Retinal pigment epithelial cell (primary cell): ENCODE data around the gene PCBD1.
A peak's percentile ranks its signal among the peaks of the same experiment; 100 is the strongest.

Experiments used
- DNase-seq: peaks from one replicate; pipeline ENCODE4 v3.0.0-alpha.2; 2010; ENCODE audit warnings: low read depth
- H3K4me3 ChIP-seq: 2 replicates; pipeline ENCODE4 v1.5.1; 2011; ENCODE audit warnings: mild to moderate bottlenecking, low read length, control low read depth, moderate library complexity
- CTCF ChIP-seq: conservative IDR thresholded peaks from 2 replicates; pipeline ENCODE4 v1.5.1; 2011; ENCODE audit warnings: low read depth, low read length, control low read depth, inconsistent platforms

Gene PCBD1

GRCh38 chr10:70858759-70859158 lies 29.6 kb downstream of the PCBD1 start:
- no peak for DNase-seq

GRCh38 chr10:70856454-70856853 lies 31.9 kb downstream of the PCBD1 start:
- H3K4me3 ChIP-seq = no peak overlapping the region
- no peak for DNase-seq
- TF ChIP-seq CTCF = no peak

More at GRCh38 chr10:70858759-70859158, 29.6 kb downstream of the PCBD1 start:
- H3K4me3 ChIP-seq = no peak overlapping the region
- no peak for TF ChIP-seq CTCF

- DNase-seq = no peak
- no peak for TF ChIP-seq CTCF
- H3K4me3 ChIP-seq = no peak overlapping the region
These were observed 34.9 kb downstream of the PCBD1 start for GRCh38 chr10:70853457-70853856.

- no peak overlapping the region for H3K4me3 ChIP-seq
- TF ChIP-seq CTCF = no peak
- no peak for DNase-seq
These were observed 35.3 kb downstream of the PCBD1 start for GRCh38 chr10:70853038-70853437.

- TF ChIP-seq CTCF = no peak
- no peak for DNase-seq
- no peak overlapping the region for H3K4me3 ChIP-seq
These were observed 36.5 kb downstream of the PCBD1 start for GRCh38 chr10:70851597-70852475.

GRCh38 chr10:70850097-70850496 lies 38.3 kb downstream of the PCBD1 start:
- no peak overlapping the region for H3K4me3 ChIP-seq
- TF ChIP-seq CTCF = no peak
- no peak for DNase-seq

GRCh38 chr10:70849582-70850016 lies 38.8 kb downstream of the PCBD1 start:
- no peak for TF ChIP-seq CTCF
- no peak overlapping the region for H3K4me3 ChIP-seq
- peak; percentile 81 for DNase-seq
